SK-N-SH treated with all-trans-retinoic acid at 6 μM for 48 hours (cell line): ENCODE results near the gene RAD9B.
"Not testable (repeated sequence)": the region's sequence is repeated elsewhere in the genome, so short reads cannot be mapped to it uniquely, and the experiment has no call there.

Source experiments
- ATAC-seq: fragments of 200-7000 bp; cut with Tn5 transposase; 3 replicates; pipeline ENCODE4 v1.9.1; 2020; ENCODE audit warnings: mild to moderate bottlenecking, moderate library complexity
- CREB5 ChIP-seq: fragments of 250-450 bp; sonication (Bioruptor Pico); IDR thresholded peaks from 2 replicates; pipeline ENCODE4 v1.5.1; 2020; ENCODE audit warnings: low read depth, mild to moderate bottlenecking, moderate library complexity
- CSDC2 ChIP-seq: fragments of 250-450 bp; sonication (Bioruptor Pico); IDR thresholded peaks from 2 replicates; pipeline ENCODE4 v1.5.0; 2020; ENCODE audit warnings: mild to moderate bottlenecking, moderate library complexity
- ESRRG ChIP-seq: fragments of 250-450 bp; sonication (Bioruptor Pico); IDR thresholded peaks from 2 replicates; pipeline ENCODE4 v1.6.1; 2021; ENCODE audit warnings: mild to moderate bottlenecking
- PATZ1 ChIP-seq: fragments of 250-450 bp; sonication (Bioruptor Pico); IDR thresholded peaks from 2 replicates; pipeline ENCODE4 v1.8.0; 2020; ENCODE audit warnings: mild to moderate bottlenecking, moderate library complexity, borderline replicate concordance
- POU6F1 ChIP-seq: fragments of 250-450 bp; sonication (Bioruptor Pico); IDR thresholded peaks from 2 replicates; pipeline ENCODE4 v1.8.0; 2021; ENCODE audit warnings: low read depth, mild to moderate bottlenecking, moderate library complexity, borderline replicate concordance
- PPARA ChIP-seq: fragments of 250-450 bp; sonication (Bioruptor Pico); IDR thresholded peaks from 2 replicates; pipeline ENCODE4 v1.5.0; 2020; ENCODE audit warnings: mild to moderate bottlenecking, borderline replicate concordance
- RARB ChIP-seq: fragments of 250-450 bp; sonication (Bioruptor Pico); IDR thresholded peaks from 2 replicates; pipeline ENCODE4 v1.8.0; 2021; ENCODE audit warnings: mild to moderate bottlenecking, moderate library complexity
- SNAI2 ChIP-seq: fragments of 250-450 bp; sonication (Bioruptor Pico); IDR thresholded peaks from 2 replicates; pipeline ENCODE4 v1.5.0; 2020; ENCODE audit warnings: mild to moderate bottlenecking, moderate library complexity
- TCF4 ChIP-seq: fragments of 250-450 bp; sonication (Bioruptor Pico); IDR thresholded peaks from 2 replicates; pipeline ENCODE4 v1.8.0; 2021; ENCODE audit warnings: mild to moderate bottlenecking, moderate library complexity, borderline replicate concordance
- TOX ChIP-seq: fragments of 250-450 bp; sonication (Bioruptor Pico); IDR thresholded peaks from 2 replicates; pipeline ENCODE4 v1.8.0; 2021; ENCODE audit warnings: mild to moderate bottlenecking, moderate library complexity, borderline replicate concordance
- TSHZ2 ChIP-seq: fragments of 250-450 bp; sonication (Bioruptor Pico); IDR thresholded peaks from 2 replicates; pipeline ENCODE4 v1.5.0; 2020; ENCODE audit warnings: mild to moderate bottlenecking, moderate library complexity
- ZC3H10 ChIP-seq: fragments of 250-450 bp; sonication (Bioruptor Pico); IDR thresholded peaks from 2 replicates; pipeline ENCODE4 v1.5.1; 2021; ENCODE audit warnings: mild to moderate bottlenecking, moderate library complexity
- ZFP3 ChIP-seq: fragments of 250-450 bp; sonication (Bioruptor Pico); IDR thresholded peaks from 2 replicates; pipeline ENCODE4 v1.5.0; 2020; ENCODE audit warnings: mild to moderate bottlenecking, moderate library complexity
- ZFP30 ChIP-seq: fragments of 450-650 bp; formaldehyde crosslinking; IDR thresholded peaks from 2 replicates; pipeline ENCODE4 v1.5.0; 2022; ENCODE audit warnings: mild to moderate bottlenecking, moderate library complexity
- ZNF565 ChIP-seq: fragments of 450-650 bp; formaldehyde crosslinking; conservative IDR thresholded peaks from 2 replicates; pipeline ENCODE4 v1.5.0; 2020; ENCODE audit warnings: low read depth, mild to moderate bottlenecking, moderate library complexity
- ZNF70 ChIP-seq: fragments of 450-650 bp; formaldehyde crosslinking; IDR thresholded peaks from 2 replicates; pipeline ENCODE4 v1.5.0; 2020; ENCODE audit warnings: mild to moderate bottlenecking, moderate library complexity
- ZNF8 ChIP-seq: fragments of 450-650 bp; formaldehyde crosslinking; IDR thresholded peaks from 2 replicates; pipeline ENCODE4 v1.5.0; 2020; ENCODE audit warnings: mild to moderate bottlenecking, moderate library complexity

RAD9B gene

GRCh38 chr12:110453569-110454296 lies 48.4 kb upstream of the RAD9B start (continued):
- TF ChIP-seq ESRRG (CRISPR knock-in tag) = no peak

GRCh38 chr12:110458756-110459155 lies 43.4 kb upstream of the RAD9B start:
- no peak for ATAC-seq
- no peak for TF ChIP-seq TSHZ2 (CRISPR knock-in tag)
- TF ChIP-seq PATZ1 = no peak
- no peak for TF ChIP-seq ZNF70 (CRISPR knock-in tag)
- TF ChIP-seq ZNF565 (CRISPR knock-in tag) = no peak
- no peak for TF ChIP-seq TOX
- TF ChIP-seq POU6F1 (CRISPR knock-in tag) = no peak
- no peak for TF ChIP-seq ESRRG (CRISPR knock-in tag)
- TF ChIP-seq TCF4 (CRISPR knock-in tag) = no peak
- no peak for TF ChIP-seq ZC3H10 (CRISPR knock-in tag)
- no peak for TF ChIP-seq ZNF8
- no peak for TF ChIP-seq ZFP3 (CRISPR knock-in tag)
- TF ChIP-seq ZFP30 (CRISPR knock-in tag) = no peak
- no peak for TF ChIP-seq CREB5 (CRISPR knock-in tag)
- no peak for TF ChIP-seq RARB (CRISPR knock-in tag)
- no peak for TF ChIP-seq PPARA (CRISPR knock-in tag)

- ATAC-seq = not testable (repeated sequence)
Observed at GRCh38 chr12:110461189-110461588, 40.9 kb upstream of the RAD9B start.

GRCh38 chr12:110465024-110465423 lies 37.1 kb upstream of the RAD9B start:
- no peak for ATAC-seq
- no peak for TF ChIP-seq ZC3H10 (CRISPR knock-in tag)
- TF ChIP-seq ZFP3 (CRISPR knock-in tag) = no peak
- TF ChIP-seq CSDC2 = no peak
- TF ChIP-seq, all 23 proteins: peak for 0

- not testable (repeated sequence) for ATAC-seq
Observed at GRCh38 chr12:110465765-110466164, 36.4 kb upstream of the RAD9B start.

GRCh38 chr12:110466791-110467190 lies 35.3 kb upstream of the RAD9B start:
- TF ChIP-seq ZNF565 (CRISPR knock-in tag) = no peak
- no peak for TF ChIP-seq POU6F1 (CRISPR knock-in tag)
- TF ChIP-seq CREB5 (CRISPR knock-in tag) = no peak
- no peak for TF ChIP-seq SNAI2 (CRISPR knock-in tag)
- no peak for ATAC-seq
